NT2/D1 (cell line): ENCODE measurements around the gene PLD1.

Source experiments
- SUZ12 ChIP-seq: IDR thresholded peaks from 2 replicates; pipeline ENCODE4 v1.6.1; 2011; ENCODE audit not compliant: insufficient read length, insufficient read depth; ENCODE audit errors: extremely low read depth
- YY1 ChIP-seq: IDR thresholded peaks from 2 replicates; pipeline ENCODE4 v1.6.1; 2011; ENCODE audit not compliant: insufficient read length, insufficient read depth

DNA sequence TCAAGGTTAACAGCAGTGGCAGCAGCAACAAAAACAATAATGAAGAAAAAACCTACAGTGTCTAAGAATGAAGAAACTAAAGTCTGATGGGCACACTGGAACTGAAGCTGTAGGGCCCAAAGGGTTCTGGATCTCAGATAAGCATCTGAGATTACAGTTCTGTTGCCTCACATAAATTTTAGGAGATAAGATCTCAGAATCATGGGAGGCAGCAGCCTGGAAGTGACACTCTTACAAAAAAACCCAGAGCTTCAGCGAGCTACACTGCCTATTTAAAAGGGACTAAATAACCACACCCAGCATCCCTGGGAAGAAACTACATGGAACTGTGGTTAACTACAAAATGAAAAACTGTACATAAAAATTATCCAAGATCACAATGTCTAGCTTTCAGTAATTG lies 61.2 kb downstream of the PLD1 start:
- no peak for TF ChIP-seq SUZ12
- no peak for TF ChIP-seq YY1
